ENCODE data around the gene IFIT1.
A peak's percentile ranks its signal among the peaks of the same experiment; 100 is the strongest.
"Not testable (repeated sequence)": the region's sequence is repeated elsewhere in the genome, so short reads cannot be mapped to it uniquely, and the experiment has no call there.

IFIT1 gene

DNA sequence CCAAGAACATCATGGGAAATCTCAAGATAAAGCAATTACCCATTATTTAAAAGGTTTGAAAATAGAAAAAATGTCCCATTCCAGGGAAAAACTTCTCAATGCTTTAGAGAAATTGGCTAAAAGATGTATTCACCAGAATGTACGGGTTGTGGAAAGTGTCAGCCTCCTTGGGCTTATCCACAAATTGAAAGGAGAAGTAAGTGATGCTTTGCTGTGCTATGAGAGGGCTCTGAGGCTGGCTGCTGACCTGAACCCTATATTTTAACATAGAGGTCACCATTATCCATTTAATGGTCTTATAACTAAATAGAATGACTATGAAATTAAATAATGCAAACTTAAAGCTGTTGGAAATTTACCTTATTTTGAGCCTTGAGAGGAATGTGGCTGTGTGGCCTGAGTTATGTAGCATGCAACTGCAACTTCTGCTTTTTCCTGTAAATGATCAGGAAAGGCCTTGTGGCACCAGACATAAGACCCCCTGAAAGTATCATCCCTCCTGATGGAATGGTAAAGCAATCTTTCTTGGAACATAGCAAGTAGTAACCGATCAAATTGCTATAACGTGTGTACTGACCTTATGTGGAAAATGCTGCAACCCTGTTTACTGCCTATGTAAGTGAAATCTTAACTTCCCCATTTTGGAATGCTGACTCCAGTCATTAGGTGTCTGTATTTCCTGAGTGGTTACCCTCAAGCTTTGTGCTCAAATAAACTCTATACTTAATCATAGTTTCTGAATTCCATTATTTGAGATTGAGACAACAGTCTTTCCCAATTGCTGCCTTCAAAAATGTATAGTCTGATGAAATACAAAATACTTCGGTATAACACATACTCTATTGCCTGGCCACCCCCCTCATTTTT lies 7.7 kb upstream of the IFIT1 start:
- H3K36me3 ChIP-seq (ENCODE audit: control insufficient read depth, insufficient read depth, low read length), result no peaks in the 10 kb centered on the region
- no peaks in the 10 kb centered on the region for H3K9me3 ChIP-seq (ENCODE audit: control insufficient read depth, insufficient read depth, low read depth, low read length)
- no peak overlapping the region for H3K27ac ChIP-seq (ENCODE audit: low read depth, low read length)
- no peak overlapping the region for H3K9ac ChIP-seq (ENCODE audit: low read length)
- no peaks in the 10 kb centered on the region for H3K27me3 ChIP-seq (ENCODE audit: control insufficient read depth, insufficient read depth, low read length)
- H3K4me1 ChIP-seq (ENCODE audit: control insufficient read depth, insufficient read depth, low read length), result peaks cover 15% of the 10 kb centered on the region
- no peak overlapping the region for H3K4me3 ChIP-seq (ENCODE audit: low read depth, low read length)

DNA sequence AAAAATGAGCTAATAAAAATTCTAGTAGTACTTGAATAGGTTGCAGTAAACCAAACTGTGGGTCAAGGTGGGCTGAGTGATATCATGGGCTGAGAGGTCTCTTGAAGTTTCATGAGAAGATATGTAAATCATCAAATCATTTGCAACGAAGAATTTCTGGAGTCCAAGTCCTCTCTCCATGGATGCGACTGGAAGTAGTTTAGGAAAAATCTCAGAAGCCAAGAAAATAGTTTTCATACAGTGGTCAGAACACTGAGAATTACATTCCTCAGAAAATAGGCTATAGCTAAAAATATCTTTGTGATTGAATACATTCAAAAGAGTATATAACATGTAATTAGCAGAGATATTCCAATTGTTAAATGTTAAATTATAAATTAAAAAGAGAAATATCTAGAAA lies 3.6 kb upstream of the IFIT1 start:
- H3K36me3 ChIP-seq (ENCODE audit: control insufficient read depth, insufficient read depth, low read length), result no peaks in the 10 kb centered on the region
- no peak overlapping the region for H3K27ac ChIP-seq (ENCODE audit: low read depth, low read length)
- no peak overlapping the region for H3K4me3 ChIP-seq (ENCODE audit: low read depth, low read length)
- H3K9me3 ChIP-seq (ENCODE audit: control insufficient read depth, insufficient read depth, low read depth, low read length), result no peaks in the 10 kb centered on the region
- no peak overlapping the region for H3K9ac ChIP-seq (ENCODE audit: low read length)
- H3K4me1 ChIP-seq (ENCODE audit: control insufficient read depth, insufficient read depth, low read length), result peaks cover 26% of the 10 kb centered on the region
- no peaks in the 10 kb centered on the region for H3K27me3 ChIP-seq (ENCODE audit: control insufficient read depth, insufficient read depth, low read length)

- H3K9me3 ChIP-seq (ENCODE audit: control insufficient read depth, insufficient read depth, low read depth, low read length), result no peaks in the 10 kb centered on the region
- H3K27me3 ChIP-seq (ENCODE audit: control insufficient read depth, insufficient read depth, low read length), result no peaks in the 10 kb centered on the region
- no peaks in the 10 kb centered on the region for H3K36me3 ChIP-seq (ENCODE audit: control insufficient read depth, insufficient read depth, low read length)
- no peak overlapping the region for H3K9ac ChIP-seq (ENCODE audit: low read length)
- no peak overlapping the region for H3K27ac ChIP-seq (ENCODE audit: low read depth, low read length)
- peaks cover 26% of the 10 kb centered on the region for H3K4me1 ChIP-seq (ENCODE audit: control insufficient read depth, insufficient read depth, low read length)
- no peak overlapping the region for H3K4me3 ChIP-seq (ENCODE audit: low read depth, low read length)
These were observed 3.2 kb upstream of the IFIT1 start for GRCh38 chr10:89389254-89389653.

DNA sequence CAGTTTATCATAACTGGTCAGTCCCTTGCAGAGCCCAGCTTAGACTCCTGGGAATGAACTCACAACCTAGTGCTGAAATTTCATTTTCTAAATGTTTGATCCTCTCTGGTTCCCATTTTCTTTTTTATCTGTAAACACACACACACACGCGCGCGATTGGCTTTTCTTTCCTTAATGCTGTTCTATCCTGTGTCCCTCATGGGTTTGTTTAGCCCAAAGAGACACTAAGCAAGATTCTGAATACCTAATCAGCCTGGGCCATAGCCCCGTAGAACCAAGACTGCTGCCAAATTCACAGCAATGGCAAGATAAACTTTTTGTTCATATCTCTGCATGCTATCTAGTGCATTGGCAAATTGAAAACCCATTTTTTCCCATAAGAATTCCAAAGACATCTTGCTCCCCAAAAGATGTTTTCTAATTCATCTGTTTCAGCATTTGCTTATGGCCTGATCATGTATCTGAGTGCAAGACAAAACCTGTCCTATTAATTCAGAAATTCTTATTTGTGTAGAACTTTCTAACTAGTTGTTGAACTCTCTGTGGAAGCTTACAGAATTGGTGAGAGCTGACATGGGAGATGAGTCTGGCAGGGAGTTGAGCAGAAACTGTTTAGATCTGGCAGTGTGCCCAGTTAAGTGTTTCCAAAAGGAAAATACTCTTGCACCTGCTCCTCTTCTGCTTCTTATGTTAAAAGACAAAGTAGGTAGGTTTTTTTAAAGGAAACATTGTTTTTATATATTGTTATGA lies 1.8 kb upstream of the IFIT1 start:
- no peak overlapping the region for H3K27ac ChIP-seq (ENCODE audit: low read depth, low read length)
- no peak overlapping the region for H3K9ac ChIP-seq (ENCODE audit: low read length)
- H3K9me3 ChIP-seq (ENCODE audit: control insufficient read depth, insufficient read depth, low read depth, low read length), result no peaks in the 10 kb centered on the region
- no peaks in the 10 kb centered on the region for H3K27me3 ChIP-seq (ENCODE audit: control insufficient read depth, insufficient read depth, low read length)
- no peaks in the 10 kb centered on the region for H3K36me3 ChIP-seq (ENCODE audit: control insufficient read depth, insufficient read depth, low read length)
- H3K4me1 ChIP-seq (ENCODE audit: control insufficient read depth, insufficient read depth, low read length), result peaks cover 21% of the 10 kb centered on the region
- no peak overlapping the region for H3K4me3 ChIP-seq (ENCODE audit: low read depth, low read length)

- H3K4me3 ChIP-seq (ENCODE audit: low read depth, low read length); H3K9me3 ChIP-seq (ENCODE audit: control insufficient read depth, insufficient read depth, low read depth, low read length); H3K9ac ChIP-seq (ENCODE audit: low read length); H3K27me3 ChIP-seq (ENCODE audit: control insufficient read depth, insufficient read depth, low read length); H3K27ac ChIP-seq (ENCODE audit: low read depth, low read length); H3K36me3 ChIP-seq (ENCODE audit: control insufficient read depth, insufficient read depth, low read length): not testable (repeated sequence)
- peaks cover 17% of the 10 kb centered on the region for H3K4me1 ChIP-seq (ENCODE audit: control insufficient read depth, insufficient read depth, low read length)
These were observed 1.2 kb upstream of the IFIT1 start for GRCh38 chr10:89391226-89391576.

- Histone ChIP-seq H3K9me3 (ENCODE audit: control insufficient read depth, insufficient read depth, low read depth, low read length) (peaks cover 5% of the 10 kb centered on the region; the same call in 1 of the 2 replicates), H3K4me1 (ENCODE audit: control insufficient read depth, insufficient read depth, low read length) (peaks cover 10% of the 10 kb centered on the region), H3K4me3 (ENCODE audit: low read depth, low read length) (peak overlapping the region; percentile 66), H3K27me3 (ENCODE audit: control insufficient read depth, insufficient read depth, low read length) (no peaks in the 10 kb centered on the region), H3K9ac (ENCODE audit: low read length) (no peak overlapping the region), H3K36me3 (ENCODE audit: control insufficient read depth, insufficient read depth, low read length) (no peaks in the 10 kb centered on the region), H3K27ac (ENCODE audit: low read depth, low read length) (no peak overlapping the region)
These were observed 551 bp downstream of the IFIT1 start for GRCh38 chr10:89392974-89393373.

GRCh38 chr10:89393898-89394297 lies 1.5 kb downstream of the IFIT1 start:
- H3K9me3 ChIP-seq (ENCODE audit: control insufficient read depth, insufficient read depth, low read depth, low read length), result peaks cover 12% of the 10 kb centered on the region; the same call in 1 of the 2 replicates
- H3K27ac ChIP-seq (ENCODE audit: low read depth, low read length), result no peak overlapping the region
- peaks cover 10% of the 10 kb centered on the region for H3K4me1 ChIP-seq (ENCODE audit: control insufficient read depth, insufficient read depth, low read length)
- H3K27me3 ChIP-seq (ENCODE audit: control insufficient read depth, insufficient read depth, low read length), result no peaks in the 10 kb centered on the region
- H3K9ac ChIP-seq (ENCODE audit: low read length), result no peak overlapping the region
- no peak overlapping the region for H3K4me3 ChIP-seq (ENCODE audit: low read depth, low read length)
- no peaks in the 10 kb centered on the region for H3K36me3 ChIP-seq (ENCODE audit: control insufficient read depth, insufficient read depth, low read length)

GRCh38 chr10:89395141-89395540 lies 2.7 kb downstream of the IFIT1 start:
- Histone ChIP-seq H3K27me3 (ENCODE audit: control insufficient read depth, insufficient read depth, low read length) (no peaks in the 10 kb centered on the region), H3K9me3 (ENCODE audit: control insufficient read depth, insufficient read depth, low read depth, low read length) (peaks cover 12% of the 10 kb centered on the region; the same call in 1 of the 2 replicates), H3K4me1 (ENCODE audit: control insufficient read depth, insufficient read depth, low read length) (peaks cover 10% of the 10 kb centered on the region), H3K27ac (ENCODE audit: low read depth, low read length) (no peak overlapping the region), H3K4me3 (ENCODE audit: low read depth, low read length) (no peak overlapping the region), H3K36me3 (ENCODE audit: control insufficient read depth, insufficient read depth, low read length) (no peaks in the 10 kb centered on the region), H3K9ac (ENCODE audit: low read length) (no peak overlapping the region)

DNA sequence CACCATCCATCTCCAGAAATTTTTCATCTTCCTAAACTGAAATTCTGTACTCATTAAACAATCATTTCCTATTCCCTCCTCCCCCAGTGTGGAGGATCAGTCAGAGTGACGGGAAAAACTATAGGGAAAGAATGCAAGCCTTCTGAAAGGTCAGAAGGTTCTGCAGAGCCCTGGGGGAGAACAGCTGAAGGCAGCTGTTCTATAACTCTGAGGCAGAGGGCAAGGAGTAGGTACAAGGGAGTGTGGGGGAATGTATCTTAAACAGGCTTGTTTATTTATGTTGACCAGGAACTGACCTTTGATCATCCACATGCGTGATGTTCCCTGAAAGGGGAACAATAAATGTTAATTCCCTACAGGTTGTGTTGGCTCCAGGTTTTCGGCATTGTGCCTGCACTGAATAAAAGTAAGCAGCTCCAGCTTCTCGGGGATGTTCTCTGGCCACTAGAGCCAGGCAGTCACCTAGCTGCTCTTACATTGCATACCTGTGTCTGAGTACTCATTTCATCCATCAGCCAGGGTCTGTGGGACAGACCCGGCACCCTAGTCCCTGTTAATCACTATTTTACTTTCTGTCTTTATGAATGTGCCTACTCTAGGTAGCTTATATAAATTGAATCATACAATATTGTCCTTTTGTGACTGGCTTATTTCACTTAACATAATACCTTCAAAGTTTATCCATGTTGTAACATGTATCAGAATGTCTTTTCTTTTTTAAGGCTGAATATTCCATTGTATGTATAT lies 5.8 kb downstream of the IFIT1 start:
- no peak overlapping the region for H3K4me3 ChIP-seq (ENCODE audit: low read depth, low read length)
- peaks cover under 1% of the 10 kb centered on the region for H3K4me1 ChIP-seq (ENCODE audit: control insufficient read depth, insufficient read depth, low read length)
- no peak overlapping the region for H3K27ac ChIP-seq (ENCODE audit: low read depth, low read length)
- H3K27me3 ChIP-seq (ENCODE audit: control insufficient read depth, insufficient read depth, low read length), result no peaks in the 10 kb centered on the region
- H3K36me3 ChIP-seq (ENCODE audit: control insufficient read depth, insufficient read depth, low read length), result no peaks in the 10 kb centered on the region
- H3K9ac ChIP-seq (ENCODE audit: low read length), result no peak overlapping the region
- H3K9me3 ChIP-seq (ENCODE audit: control insufficient read depth, insufficient read depth, low read depth, low read length), result peaks cover 12% of the 10 kb centered on the region; the same call in 1 of the 2 replicates

DNA sequence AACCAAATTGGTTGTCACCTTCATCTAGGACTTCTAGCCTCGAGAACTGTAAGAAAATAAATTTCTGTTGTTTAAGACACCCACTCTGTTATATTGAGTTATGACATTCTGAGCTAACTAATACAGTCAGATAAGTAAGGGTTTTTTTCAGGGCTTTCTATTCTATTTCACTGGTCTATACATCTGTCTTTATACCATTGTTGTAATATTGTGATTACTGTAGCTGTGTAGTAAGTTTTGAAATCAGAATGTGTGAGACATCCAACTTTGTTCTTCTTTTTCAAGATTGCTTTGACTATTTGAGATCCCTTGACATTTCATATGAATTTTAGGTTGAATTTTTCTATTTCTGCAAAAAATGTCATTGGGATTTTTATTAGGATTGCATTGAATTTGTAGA lies 7.5 kb downstream of the IFIT1 start:
- H3K9ac ChIP-seq (ENCODE audit: low read length), result no peak overlapping the region
- peaks cover 12% of the 10 kb centered on the region; the same call in 1 of the 2 replicates for H3K9me3 ChIP-seq (ENCODE audit: control insufficient read depth, insufficient read depth, low read depth, low read length)

More for the DNA sequence above, 7.5 kb downstream of the IFIT1 start:
- H3K36me3 ChIP-seq (ENCODE audit: control insufficient read depth, insufficient read depth, low read length), result no peaks in the 10 kb centered on the region
- H3K27me3 ChIP-seq (ENCODE audit: control insufficient read depth, insufficient read depth, low read length), result no peaks in the 10 kb centered on the region
- no peaks in the 10 kb centered on the region for H3K4me1 ChIP-seq (ENCODE audit: control insufficient read depth, insufficient read depth, low read length)
- H3K27ac ChIP-seq (ENCODE audit: low read depth, low read length), result no peak overlapping the region
- no peak overlapping the region for H3K4me3 ChIP-seq (ENCODE audit: low read depth, low read length)

Data from HUES6 (cell line).